PC-9 (cell line): Measurements from ENCODE around the gene CHP2. TPM values are rescaled to one million over a fixed set of nuclear protein-coding genes. Genes with fewer than 3 reads are reported as not detected.
"Not testable (repeated sequence)": the region's sequence is repeated elsewhere in the genome, so short reads cannot be mapped to it uniquely, and the experiment has no call there.

Experiments
- BruUV-seq: library from RNA; stranded (reverse); fragments of 400-500 nt; replicated peaks from 2 replicates; lab custom pipeline; 2021; lab: Mats Ljungman, UMichigan
- CTCF ChIA-PET: fragments of 300-600 bp; sonication (Branson Sonifier 250); formaldehyde crosslinking; loops from one replicate; lab custom pipeline; 2022; ENCODE audit warnings: antibody characterized with exemption; lab: Charles Lee
- POLR2A ChIA-PET: fragments of 300-600 bp; sonication (Branson Sonifier 250); formaldehyde crosslinking; loops from one replicate; lab custom pipeline; 2022; ENCODE audit warnings: antibody characterized with exemption; ENCODE audit not compliant: unreplicated experiment; lab: Charles Lee
- DNase-seq, 2 experiments: peaks; one replicate each; pipeline versions ENCODE4 v3.0.0 to v3.0.0-alpha.2; 2015 to 2022; ENCODE audit warnings: mixed read lengths in 1 of 2
- H2AFZ ChIP-seq: fragments of 200-600 bp; sonication (generic); 2 replicates; pipeline ENCODE4 v1.8.1; 2017; ENCODE audit warnings: antibody characterized with exemption
- H3F3A ChIP-seq: fragments of 200-600 bp; sonication (generic); 2 replicates; pipeline ENCODE4 v1.8.1; 2017; ENCODE audit warnings: antibody characterized with exemption, mild to moderate bottlenecking, low read depth; ENCODE audit not compliant: insufficient read depth
- H3K27ac ChIP-seq: fragments of 200-600 bp; sonication (generic); 2 replicates; pipeline ENCODE4 v1.6.1; 2016; ENCODE audit warnings: mixed run types
- H3K27me3 ChIP-seq: fragments of 200-600 bp; sonication (generic); 2 replicates; pipeline ENCODE4 v1.6.1; 2016; ENCODE audit warnings: low read depth, mixed run types; ENCODE audit not compliant: insufficient read depth
- H3K36me3 ChIP-seq: fragments of 200-600 bp; sonication (generic); 2 replicates; pipeline ENCODE4 v1.6.1; 2016; ENCODE audit warnings: low read depth, mixed run types
- H3K4me1 ChIP-seq: fragments of 200-600 bp; sonication (generic); replicated peaks from 2 replicates; pipeline ENCODE4 v1.6.1; 2016; ENCODE audit warnings: mixed run types; ENCODE audit not compliant: insufficient read depth
- H3K4me2 ChIP-seq: fragments of 200-600 bp; sonication (generic); 2 replicates; pipeline ENCODE4 v1.6.1; 2017; ENCODE audit warnings: mixed run types
- H3K4me3 ChIP-seq: fragments of 200-600 bp; sonication (generic); 2 replicates; pipeline ENCODE4 v1.6.1; 2016; ENCODE audit warnings: mixed run types
- H3K79me2 ChIP-seq: fragments of 200-600 bp; sonication (generic); 2 replicates; pipeline ENCODE4 v1.6.1; 2017; ENCODE audit warnings: low read depth, mixed run types
- H3K9me2 ChIP-seq: fragments of 200-600 bp; sonication (generic); 2 replicates; pipeline ENCODE4 v1.8.1; 2017; ENCODE audit warnings: mild to moderate bottlenecking; ENCODE audit not compliant: insufficient read depth
- H3K9me3 ChIP-seq: fragments of 200-600 bp; sonication (generic); 2 replicates; pipeline ENCODE4 v1.8.1; 2016; ENCODE audit warnings: low read depth; ENCODE audit not compliant: insufficient read depth
- H4K20me1 ChIP-seq: fragments of 200-600 bp; sonication (generic); 2 replicates; pipeline ENCODE4 v1.8.1; 2017; ENCODE audit not compliant: insufficient read depth
- EZH2 ChIP-seq: fragments of 200-600 bp; sonication (generic); IDR thresholded peaks from 2 replicates; pipeline ENCODE4 v1.8.0; 2017; ENCODE audit warnings: antibody characterized with exemption, low read depth
- intact Hi-C: fragments of 100-400 bp; cut with micrococcal nuclease; formaldehyde crosslinking; loops from one replicate; pipeline ENCODE4 v1.10.0; 2022; ENCODE audit not compliant: unreplicated experiment
- total RNA-seq: library from RNA; stranded (reverse); gene quantifications from 2 replicates; pipeline ENCODE4 v1.2.3, GENCODE V29; 2021
- TF ChIP-seq, protein P1 (sequence below): fragments of 200-600 bp; sonication (generic); conservative IDR thresholded peaks from 2 replicates; pipeline ENCODE4 v1.6.1; 2017; ENCODE audit warnings: mixed run types, antibody characterized with exemption, mild to moderate bottlenecking, moderate library complexity

Gene CHP2
- total RNA-seq, 1 experiment from 2014 or later = not detected

DNA sequence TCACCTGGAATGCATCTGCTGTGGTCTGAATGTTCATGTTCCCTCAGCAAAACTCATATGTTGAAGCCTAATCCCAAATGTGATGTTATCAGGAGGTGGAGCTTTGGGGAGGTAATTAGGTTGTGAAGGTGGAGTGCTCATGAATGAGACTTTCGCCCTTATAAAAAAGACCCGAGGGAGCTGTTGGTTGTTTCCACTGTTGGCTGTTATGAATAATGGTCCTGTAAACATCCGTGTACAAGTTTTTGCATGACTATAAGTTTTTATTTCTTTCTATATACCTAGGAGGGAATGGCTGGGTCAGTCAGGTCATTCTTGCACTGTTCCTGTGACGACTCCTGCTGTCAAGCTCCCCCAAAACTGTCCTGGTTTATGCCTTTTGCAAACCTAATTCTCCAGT is 9.6 kb upstream of the CHP2 start:
- Histone ChIP-seq H3F3A (no peaks in the 10 kb centered on the region), H2AFZ (no peak overlapping the region), H3K27me3 (peaks cover 68% of the 10 kb centered on the region), H3K4me2 (no peak overlapping the region), H4K20me1 (no peaks in the 10 kb centered on the region), H3K27ac (no peak overlapping the region), H3K79me2 (no peaks in the 10 kb centered on the region), H3K36me3 (no peaks in the 10 kb centered on the region), H3K9me2 (no peaks in the 10 kb centered on the region), H3K9me3 (no peaks in the 10 kb centered on the region), H3K4me3 (no peak overlapping the region), H3K4me1 (no peaks in the 10 kb centered on the region)
- TF ChIP-seq, protein P1, sequence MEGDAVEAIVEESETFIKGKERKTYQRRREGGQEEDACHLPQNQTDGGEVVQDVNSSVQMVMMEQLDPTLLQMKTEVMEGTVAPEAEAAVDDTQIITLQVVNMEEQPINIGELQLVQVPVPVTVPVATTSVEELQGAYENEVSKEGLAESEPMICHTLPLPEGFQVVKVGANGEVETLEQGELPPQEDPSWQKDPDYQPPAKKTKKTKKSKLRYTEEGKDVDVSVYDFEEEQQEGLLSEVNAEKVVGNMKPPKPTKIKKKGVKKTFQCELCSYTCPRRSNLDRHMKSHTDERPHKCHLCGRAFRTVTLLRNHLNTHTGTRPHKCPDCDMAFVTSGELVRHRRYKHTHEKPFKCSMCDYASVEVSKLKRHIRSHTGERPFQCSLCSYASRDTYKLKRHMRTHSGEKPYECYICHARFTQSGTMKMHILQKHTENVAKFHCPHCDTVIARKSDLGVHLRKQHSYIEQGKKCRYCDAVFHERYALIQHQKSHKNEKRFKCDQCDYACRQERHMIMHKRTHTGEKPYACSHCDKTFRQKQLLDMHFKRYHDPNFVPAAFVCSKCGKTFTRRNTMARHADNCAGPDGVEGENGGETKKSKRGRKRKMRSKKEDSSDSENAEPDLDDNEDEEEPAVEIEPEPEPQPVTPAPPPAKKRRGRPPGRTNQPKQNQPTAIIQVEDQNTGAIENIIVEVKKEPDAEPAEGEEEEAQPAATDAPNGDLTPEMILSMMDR = no peak
- no peak for TF ChIP-seq EZH2
- no TSS peak for BruUV-seq
- ChIA-PET POLR2A (no interaction called here), CTCF (no interaction called here)
- DNase-seq = no peak
- intact Hi-C loops = no loop called here

DNA sequence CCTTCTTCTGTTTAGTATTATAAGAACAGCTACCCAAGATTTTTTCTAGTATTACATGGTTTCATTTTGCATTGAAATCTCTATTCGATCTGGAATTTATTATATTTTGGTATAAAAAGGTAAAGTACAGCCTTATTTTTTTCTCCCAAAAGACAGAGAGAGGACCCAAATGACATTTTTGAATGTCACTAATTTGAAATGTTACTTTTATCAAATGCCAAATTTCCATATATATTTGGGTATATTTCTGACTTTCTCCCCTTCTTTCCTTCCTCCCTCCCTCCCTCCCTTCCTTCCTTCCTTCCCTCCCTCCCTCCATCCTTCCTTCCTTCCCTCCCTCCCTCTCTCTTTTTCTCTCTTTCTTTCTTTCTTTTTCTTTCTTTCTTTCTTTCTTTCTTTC is 6.2 kb upstream of the CHP2 start:
- Histone ChIP-seq H3K4me1 (no peaks in the 10 kb centered on the region), H3K9me2 (no peaks in the 10 kb centered on the region), H2AFZ (no peak overlapping the region), H3K79me2 (no peaks in the 10 kb centered on the region), H3K27me3 (peaks cover 62% of the 10 kb centered on the region), H3K27ac (no peak overlapping the region), H3K4me3 (no peak overlapping the region), H3F3A (no peaks in the 10 kb centered on the region), H4K20me1 (no peaks in the 10 kb centered on the region), H3K9me3 (no peaks in the 10 kb centered on the region), H3K4me2 (no peak overlapping the region), H3K36me3 (no peaks in the 10 kb centered on the region)
- ChIA-PET CTCF (no interaction called here), POLR2A (no interaction called here)
- intact Hi-C loops = no loop called here
- TF ChIP-seq, protein P1 = no peak
- no peak for TF ChIP-seq EZH2
- no peak for DNase-seq
- BruUV-seq = no TSS peak

DNA sequence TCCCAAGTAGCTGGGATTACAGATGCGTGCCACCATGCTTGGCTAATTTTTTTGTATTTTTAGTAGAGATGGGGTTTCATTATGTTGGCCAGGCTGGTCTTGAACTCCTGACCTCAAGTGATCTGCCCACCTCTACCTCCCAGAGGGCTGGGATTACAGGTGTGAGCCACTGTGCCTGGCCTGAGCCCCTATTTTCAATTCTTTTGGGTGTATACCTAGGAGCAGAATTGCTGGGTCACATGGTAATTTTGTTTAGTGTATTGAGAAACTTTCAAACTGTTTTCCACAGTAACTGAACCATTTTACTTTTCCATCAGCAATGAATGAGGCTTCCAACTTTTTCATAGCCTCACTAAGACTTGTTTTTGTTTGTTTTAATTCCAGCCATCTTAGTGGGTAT is 3.8 kb upstream of the CHP2 start:
- H3K4me2 ChIP-seq, CTCF ChIA-PET, H3K27ac ChIP-seq, H4K20me1 ChIP-seq, H2AFZ ChIP-seq, H3K9me3 ChIP-seq, H3F3A ChIP-seq, H3K79me2 ChIP-seq, H3K9me2 ChIP-seq, intact Hi-C loops, H3K36me3 ChIP-seq, H3K4me1 ChIP-seq, DNase-seq, BruUV-seq, H3K4me3 ChIP-seq, POLR2A ChIA-PET: not testable (repeated sequence)
- H3K27me3 ChIP-seq = peaks cover 56% of the 10 kb centered on the region

DNA sequence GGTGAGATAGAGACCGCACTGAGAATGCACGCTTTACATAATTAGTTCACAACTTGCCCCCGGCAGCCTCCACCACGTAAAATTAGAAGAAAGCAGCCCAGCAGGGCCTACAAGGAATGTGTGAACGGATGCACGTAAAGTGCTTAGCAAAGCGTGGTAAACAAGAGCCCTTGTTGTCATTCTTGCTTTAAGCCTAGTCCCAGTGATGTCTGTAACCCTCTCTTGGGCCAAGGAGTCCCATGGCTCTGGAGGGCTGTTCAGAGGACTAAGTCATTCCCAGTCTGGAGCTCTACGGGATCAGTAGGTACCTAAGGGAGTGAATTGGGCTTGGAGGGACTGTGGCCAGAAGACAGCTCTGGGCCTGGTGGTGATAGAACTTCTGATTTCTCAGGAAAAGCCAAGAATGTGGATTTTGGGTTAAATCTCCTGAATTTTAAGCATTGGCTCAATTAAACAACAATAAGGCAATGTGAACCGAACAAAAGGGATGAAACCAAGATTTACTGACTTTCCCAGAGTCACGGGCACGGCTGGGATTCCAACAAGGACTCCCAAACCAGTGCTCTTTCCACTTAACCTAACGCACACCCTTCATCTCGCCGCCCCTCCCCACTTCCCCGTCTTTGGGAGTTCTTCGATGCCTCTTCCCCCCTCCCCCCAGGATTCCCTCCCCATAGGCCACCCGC is 775 bp upstream of the CHP2 start:
- H3K4me3 ChIP-seq = no peak overlapping the region
- intact Hi-C loops = no loop called here
- H3K27me3 ChIP-seq = peaks cover 70% of the 10 kb centered on the region
- TF ChIP-seq EZH2 = no peak
- TF ChIP-seq, protein P1 = no peak
- ChIA-PET CTCF (no interaction called here), POLR2A (no interaction called here)
- no peaks in the 10 kb centered on the region for H3K79me2 ChIP-seq
- H3K4me2 ChIP-seq = no peak overlapping the region
- H3K27ac ChIP-seq = no peak overlapping the region
- no peaks in the 10 kb centered on the region for H3K36me3 ChIP-seq
- BruUV-seq = no TSS peak
- no peaks in the 10 kb centered on the region for H3K9me3 ChIP-seq
- H3F3A ChIP-seq = no peaks in the 10 kb centered on the region
- H2AFZ ChIP-seq = no peak overlapping the region
- no peaks in the 10 kb centered on the region for H3K4me1 ChIP-seq
- no peaks in the 10 kb centered on the region for H4K20me1 ChIP-seq
- DNase-seq = no peak
- no peaks in the 10 kb centered on the region for H3K9me2 ChIP-seq
